Umbilical cord (tissue), 2 donors: ENCODE data around the gene NEK10. TPM values are rescaled to one million over a fixed set of nuclear protein-coding genes. Genes with fewer than 3 reads are reported as not detected.
A peak's percentile ranks its signal among the peaks of the same experiment; 100 is the strongest.
"Not testable (repeated sequence)": the region's sequence is repeated elsewhere in the genome, so short reads cannot be mapped to it uniquely, and the experiment has no call there.

Experiments
- DNase-seq: peaks from one replicate; pipeline ENCODE4 v3.0.0-alpha.2; 2015; ENCODE audit warnings: low spot score
- total RNA-seq: library from RNA; depleted of rRNA; stranded (reverse); fragments of >200 nt; gene quantifications from one replicate; pipeline ENCODE4 v1.2.3, GENCODE V29; 2014; ENCODE audit warnings: low replicate concordance; ENCODE audit not compliant: insufficient read depth

The NEK10 gene, protein sequence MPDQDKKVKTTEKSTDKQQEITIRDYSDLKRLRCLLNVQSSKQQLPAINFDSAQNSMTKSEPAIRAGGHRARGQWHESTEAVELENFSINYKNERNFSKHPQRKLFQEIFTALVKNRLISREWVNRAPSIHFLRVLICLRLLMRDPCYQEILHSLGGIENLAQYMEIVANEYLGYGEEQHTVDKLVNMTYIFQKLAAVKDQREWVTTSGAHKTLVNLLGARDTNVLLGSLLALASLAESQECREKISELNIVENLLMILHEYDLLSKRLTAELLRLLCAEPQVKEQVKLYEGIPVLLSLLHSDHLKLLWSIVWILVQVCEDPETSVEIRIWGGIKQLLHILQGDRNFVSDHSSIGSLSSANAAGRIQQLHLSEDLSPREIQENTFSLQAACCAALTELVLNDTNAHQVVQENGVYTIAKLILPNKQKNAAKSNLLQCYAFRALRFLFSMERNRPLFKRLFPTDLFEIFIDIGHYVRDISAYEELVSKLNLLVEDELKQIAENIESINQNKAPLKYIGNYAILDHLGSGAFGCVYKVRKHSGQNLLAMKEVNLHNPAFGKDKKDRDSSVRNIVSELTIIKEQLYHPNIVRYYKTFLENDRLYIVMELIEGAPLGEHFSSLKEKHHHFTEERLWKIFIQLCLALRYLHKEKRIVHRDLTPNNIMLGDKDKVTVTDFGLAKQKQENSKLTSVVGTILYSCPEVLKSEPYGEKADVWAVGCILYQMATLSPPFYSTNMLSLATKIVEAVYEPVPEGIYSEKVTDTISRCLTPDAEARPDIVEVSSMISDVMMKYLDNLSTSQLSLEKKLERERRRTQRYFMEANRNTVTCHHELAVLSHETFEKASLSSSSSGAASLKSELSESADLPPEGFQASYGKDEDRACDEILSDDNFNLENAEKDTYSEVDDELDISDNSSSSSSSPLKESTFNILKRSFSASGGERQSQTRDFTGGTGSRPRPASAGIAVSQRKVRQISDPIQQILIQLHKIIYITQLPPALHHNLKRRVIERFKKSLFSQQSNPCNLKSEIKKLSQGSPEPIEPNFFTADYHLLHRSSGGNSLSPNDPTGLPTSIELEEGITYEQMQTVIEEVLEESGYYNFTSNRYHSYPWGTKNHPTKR
- total RNA-seq, result 4.6 TPM

DNA sequence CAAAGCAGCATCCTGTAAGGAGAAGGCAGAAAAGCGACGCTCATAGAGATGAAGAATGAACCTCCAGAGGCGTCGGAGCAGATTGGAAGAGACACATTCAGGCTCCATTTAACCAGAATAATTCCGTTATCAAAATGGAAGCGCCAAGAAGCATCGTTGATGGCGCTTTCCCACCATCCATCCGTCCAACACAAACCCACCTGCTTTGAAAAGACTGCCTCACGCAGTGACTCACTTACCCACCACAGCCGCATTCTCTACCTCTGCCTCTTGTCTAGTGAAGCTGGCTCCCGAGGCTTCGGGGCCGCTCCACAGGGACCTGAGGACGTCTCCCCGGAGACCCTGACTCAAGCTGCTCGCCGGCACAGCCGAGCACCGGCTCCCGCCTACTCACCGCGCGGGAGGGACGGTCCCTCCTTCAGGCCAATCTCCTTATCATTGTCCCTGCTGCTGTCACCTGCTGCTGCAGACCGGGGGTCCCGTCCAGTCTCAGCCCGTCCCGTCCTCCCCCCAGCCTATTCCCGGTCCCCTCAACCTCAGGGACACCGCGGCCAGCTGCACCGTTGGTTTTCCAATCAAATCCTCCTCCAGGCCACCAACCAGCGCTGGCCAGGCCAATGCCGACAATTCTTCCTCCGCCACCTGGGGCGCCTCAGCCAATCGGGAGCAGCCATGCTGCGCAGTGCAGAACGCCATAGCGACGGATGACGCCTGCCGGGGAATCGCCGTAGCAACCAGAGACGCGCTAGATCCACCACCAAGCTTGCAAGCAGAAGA is at the start of gene NEK10:
TSS of gene NEK10 (minus strand) at position 553 of the 777 bp plus-strand sequence. CDS start 16,501 bp downstream, outside the sequence.
- peak; percentile 94 for DNase-seq

DNA sequence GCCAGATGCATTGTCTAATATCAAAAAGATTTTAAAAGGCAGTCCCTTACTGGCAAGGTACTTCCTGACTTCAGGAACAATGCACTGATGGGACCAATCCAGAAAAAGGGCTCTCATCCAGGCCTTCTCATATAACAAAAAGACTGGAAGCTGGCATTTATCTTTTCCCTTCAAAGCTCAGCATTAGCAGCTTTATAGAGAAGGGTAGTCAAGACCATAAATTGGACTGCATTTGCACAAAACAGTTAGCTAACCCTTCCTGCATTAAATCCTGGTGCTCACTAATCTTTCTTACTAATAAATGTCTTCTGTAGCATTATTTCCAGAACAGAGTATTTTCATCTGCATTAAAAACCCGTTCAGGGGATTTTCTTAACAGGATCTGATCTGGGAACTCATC is 46.0 kb upstream of the NEK10 start:
- peak; percentile 42 for DNase-seq

DNA sequence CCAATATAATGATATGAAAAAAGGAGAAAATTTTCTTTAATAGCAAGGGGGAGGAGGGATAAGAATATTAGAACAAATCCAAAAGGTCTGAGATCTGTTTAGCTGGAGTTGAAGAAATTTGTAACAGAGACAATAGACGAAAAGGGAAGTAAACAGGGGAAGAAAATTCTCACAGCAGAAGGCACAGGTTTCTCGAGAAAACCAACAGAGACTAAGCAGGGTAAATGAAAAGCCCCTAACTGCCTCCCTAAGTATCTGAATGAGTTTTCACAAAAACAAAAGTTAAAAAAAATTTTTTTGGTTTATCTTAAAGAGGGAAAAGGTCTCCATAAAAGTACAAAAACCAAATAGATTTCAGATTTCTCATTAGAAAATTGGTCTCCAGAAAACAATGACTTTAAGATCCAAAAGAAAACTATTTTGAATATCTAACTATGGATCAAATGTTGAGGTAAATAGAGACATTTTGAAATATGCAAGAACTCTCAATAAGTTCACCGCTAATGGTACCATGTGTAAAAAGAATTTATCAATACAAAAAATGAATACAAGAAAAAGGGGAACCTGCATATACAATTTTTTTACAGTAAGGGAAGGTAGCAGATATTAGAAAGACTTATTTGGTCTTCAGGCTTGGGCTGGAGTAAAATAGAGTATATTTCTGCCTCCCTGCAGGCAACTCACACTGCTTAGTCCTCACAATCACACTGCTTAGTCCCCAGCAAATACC is 23.9 kb upstream of the NEK10 start:
- DNase-seq, result no peak

DNA sequence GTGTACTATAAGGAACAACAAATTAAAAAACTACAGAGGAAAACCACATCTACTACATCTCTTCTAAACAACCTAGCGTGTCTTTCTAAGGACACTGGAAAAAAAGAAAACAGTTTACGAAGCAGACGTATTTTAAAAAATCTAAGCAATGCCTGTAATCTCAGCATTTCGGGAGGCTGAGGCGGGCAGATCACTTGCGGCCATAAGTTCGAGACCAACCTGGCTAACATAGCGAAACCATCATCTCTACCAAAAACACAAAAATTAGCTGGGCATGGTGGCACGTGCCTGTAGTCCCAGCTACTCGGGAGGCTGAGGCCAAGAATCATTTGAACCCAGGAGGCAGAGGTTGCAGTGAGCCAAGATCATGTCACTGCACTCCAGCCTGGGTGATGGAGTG is 23.2 kb upstream of the NEK10 start:
- not testable (repeated sequence) for DNase-seq

DNA sequence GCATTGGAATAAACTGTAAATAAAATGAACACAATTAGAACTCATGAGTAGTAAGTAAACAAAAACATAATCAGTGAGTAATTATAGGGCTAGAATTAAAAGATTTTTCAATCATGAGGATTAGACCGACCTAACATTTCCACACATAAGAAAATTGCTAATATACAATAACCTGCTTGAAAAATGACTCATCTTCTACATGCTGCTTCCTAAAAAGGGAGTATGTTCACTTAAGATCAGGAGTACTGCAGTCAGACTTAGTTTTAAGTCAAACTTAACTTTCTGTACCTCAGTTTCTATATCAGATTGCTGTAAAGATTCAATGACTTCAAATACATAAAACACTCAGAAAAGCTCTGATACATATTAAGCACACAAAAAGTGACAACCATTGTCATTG is 22.6 kb upstream of the NEK10 start:
- DNase-seq, result no peak

DNA sequence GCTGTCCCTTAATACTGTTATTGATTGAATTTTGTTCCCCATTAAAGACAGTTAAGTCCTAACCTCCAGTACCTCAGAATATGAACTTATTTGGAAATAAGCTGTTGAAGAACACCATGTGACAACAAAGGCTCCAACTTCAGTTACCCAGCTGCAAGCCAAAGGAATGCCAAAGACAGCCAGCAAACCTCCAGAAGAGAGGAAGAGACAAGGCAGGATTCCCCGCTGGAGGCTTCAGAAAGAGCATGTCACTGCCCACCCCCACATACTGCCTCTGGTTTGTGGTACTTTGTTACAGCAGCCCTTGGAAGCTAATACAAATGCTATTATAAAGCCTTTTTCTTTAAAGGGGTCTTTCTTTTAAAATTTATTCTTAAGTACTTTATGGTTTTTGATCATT is 18.4 kb upstream of the NEK10 start:
- no peak for DNase-seq

DNA sequence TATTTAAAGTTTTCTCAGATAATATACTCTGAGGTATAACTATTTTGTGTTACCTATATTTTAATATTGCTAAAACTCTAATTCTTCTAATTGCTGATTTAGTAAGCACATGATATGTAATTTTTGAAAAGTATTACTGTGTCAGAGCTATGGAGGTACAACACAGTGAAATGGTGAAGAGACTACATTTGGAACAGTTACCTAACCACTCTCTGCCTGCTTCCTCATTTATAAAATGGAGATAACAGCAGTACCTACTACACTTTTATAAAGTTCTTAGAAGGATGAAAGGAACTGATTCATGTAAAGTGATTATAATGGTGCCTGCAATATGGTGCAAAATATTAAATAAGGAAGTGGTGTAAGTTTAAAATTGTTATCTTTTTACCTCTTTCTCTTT is 16.3 kb upstream of the NEK10 start:
- no peak for DNase-seq

DNA sequence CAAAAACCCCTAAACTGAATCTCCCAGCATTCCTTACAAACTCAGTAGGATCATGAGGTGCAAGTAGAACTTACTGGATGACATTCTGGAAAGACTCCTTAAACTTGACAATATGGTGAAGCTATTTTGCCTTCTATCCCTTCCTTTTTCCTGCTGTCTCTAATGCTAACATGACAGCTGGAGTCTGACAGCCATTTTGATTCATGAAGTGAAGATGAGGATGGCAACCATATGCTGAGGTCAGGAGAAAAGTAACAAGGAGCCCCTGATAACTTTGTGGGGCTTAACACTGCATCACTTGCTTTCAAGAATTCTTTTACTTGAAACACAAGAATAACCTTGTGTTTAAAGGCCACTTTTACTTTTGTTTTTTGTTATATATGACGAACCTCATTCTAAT is 15.0 kb upstream of the NEK10 start:
- no peak for DNase-seq

DNA sequence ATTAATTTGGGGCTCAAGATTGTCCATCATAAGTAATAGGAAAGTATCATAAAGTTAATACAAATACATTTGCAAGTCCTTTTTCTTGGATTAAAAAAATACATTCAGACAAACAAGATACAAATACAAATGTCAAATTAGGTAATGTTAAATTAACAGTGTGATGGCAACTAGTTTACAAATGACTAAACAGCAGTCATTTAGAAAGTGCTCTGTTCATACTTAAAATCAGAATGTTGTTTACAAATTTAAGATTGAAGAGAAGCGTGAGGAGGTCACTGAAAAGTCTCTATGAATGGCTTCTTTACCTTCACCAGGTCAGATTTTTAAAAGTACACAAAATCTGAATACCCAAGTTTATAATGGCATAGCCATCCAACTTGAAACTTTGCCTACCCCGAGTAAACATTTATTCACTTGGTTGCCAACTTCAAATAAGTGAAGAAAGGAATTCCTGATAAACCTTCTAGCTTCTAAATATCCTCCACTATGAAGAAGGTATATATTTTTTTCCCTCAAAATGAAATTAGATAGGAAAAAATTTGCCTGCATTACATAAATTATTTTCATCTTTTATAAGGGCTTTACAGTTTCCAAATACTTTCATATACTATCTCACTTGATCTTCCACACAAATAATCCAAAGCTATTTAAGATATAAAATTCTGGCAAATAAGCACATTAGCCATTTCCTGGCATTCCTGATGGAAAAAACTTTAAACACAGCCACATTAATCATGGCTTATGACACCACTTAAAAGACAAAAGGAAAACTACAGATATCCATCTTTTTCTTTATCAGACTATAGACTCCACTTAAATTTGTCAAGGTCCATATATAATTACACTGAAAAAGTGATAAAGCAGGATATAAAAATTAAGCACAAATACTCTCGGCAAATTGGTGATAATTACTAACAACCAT is 11.5 kb upstream of the NEK10 start:
- no peak for DNase-seq

DNA sequence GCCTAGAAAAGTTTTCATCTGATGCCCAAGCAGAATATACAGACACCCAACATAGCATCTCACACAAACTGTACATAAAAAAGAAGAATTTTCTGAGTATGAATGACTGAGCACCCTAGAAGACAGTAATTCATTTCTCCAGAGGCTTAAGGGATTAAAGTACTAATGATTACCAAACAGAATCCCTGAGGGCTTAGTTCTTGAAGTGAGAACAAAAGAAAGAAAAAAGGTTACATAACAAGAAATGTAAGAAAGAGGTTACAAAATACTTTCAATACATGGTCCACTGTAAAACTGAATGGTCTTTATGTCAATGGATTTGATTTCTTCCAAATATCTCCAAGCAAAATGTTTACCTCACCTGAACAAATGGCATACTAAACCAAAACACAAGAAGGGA is 9.1 kb upstream of the NEK10 start:
- no peak for DNase-seq

DNA sequence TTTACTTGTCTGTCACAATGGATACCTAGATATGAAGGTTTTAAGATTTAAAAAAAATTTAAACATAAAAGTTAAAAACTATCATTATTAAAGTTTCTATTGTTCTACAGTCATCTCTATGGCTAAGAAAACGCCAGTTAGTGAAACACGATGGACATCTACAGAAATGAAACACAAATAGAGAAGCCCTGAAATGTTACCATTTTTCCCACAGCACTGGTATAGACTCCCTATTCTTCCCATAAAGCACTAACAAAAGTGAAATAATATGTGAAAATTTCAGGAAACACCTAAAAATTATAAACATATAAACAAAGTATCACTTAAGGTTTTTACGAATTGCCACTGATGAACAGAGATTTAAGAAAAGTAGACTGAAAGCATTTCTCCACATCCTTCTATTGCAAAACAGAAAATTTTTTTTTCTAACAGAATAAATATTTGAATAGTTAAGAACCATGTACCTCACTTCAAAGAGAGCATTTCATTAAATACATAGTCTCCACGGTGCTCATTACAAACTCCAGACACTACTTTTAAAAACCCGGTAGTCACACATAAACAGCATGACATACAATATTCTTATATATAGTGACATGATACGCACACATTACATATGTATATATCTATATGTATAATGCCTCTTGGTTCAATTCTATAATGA is 7.1 kb upstream of the NEK10 start:
- DNase-seq, result no peak

DNA sequence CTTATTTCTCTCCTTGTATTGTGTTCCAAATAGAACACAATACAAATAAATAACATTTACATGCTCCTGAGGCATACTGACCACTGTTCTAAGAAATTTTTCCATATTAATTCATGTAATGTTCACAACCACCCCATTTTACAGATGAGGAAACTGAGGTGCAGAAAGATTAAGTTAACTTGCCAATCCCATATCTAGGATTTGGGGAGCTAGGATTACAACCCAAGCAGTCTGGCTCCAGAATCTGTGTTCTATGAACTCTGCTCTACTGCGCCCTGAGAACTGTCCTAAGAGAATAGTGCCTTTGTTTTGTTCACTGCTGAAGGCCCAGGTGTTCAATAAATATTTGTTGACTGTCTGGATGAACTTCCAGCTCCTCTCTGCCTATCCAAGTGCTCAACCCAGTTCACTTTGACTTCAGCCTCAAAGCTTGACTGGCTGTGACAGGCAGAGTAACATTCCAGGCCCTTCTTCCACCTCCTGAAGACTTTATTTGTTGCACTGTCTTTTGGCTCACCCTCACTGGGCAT is 3.1 kb downstream of the NEK10 start:
- no peak for DNase-seq

DNA sequence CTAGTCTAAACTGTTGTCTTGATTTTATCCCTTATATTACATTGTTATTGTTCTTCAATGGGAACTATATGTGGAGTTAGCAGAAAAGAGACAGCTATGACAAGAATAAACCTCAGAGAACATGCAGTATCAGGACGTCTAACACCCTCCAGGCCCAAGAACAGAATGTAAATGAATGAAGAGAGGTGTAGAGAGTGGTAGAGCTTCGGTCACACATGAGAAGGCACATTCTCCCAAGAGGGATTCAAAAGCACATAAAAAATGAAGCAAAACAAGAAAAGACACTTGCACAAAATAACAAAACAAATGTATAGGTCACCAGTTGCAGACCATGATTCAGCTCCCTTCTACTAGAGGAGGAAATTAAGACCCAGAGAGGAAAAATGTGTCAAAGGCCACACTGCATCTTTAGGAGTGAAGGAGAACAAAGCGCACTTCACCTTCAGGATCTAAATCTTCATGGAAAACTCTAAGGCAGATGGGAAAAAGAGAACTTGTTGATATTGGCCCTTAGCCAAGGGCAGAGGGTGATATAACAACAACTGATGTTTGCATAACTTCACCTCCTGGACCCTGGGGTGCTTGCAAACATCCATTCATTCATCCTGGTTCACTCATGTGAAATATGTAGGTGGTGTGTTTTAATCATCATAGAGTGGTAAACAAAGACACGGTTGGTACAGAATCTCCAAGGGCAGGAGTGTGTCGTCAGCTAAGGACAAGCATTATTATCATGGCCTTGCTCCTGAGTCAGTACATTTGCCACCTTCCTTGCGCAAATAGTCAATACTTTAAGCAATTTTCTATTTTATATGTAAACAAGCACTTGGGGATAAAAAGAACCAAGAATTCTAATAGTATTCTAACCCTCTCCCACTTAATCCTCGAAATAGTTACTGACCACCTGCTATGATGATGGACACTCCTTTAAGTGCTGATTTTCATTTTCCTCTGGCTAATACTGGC is 8.8 kb downstream of the NEK10 start:
- DNase-seq, result no peak

DNA sequence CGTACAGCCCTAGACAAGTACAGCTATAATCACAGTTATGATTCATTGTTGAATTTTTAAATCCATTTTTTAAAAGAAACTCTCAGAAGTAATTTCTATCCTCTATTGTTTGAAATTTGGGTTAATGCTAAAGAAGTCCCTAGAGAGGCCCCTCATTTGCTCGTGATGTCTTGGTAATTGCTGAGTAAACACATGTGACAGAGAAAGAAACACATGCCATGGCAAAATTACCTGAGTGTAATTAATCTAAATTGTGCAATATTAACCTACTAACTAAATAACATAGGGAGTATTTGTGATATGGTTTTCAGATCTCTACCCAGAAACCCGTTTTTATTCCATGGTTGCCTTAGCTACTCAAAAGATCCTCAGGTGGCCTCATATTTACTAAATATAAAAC is 10.8 kb downstream of the NEK10 start:
- no peak for DNase-seq

DNA sequence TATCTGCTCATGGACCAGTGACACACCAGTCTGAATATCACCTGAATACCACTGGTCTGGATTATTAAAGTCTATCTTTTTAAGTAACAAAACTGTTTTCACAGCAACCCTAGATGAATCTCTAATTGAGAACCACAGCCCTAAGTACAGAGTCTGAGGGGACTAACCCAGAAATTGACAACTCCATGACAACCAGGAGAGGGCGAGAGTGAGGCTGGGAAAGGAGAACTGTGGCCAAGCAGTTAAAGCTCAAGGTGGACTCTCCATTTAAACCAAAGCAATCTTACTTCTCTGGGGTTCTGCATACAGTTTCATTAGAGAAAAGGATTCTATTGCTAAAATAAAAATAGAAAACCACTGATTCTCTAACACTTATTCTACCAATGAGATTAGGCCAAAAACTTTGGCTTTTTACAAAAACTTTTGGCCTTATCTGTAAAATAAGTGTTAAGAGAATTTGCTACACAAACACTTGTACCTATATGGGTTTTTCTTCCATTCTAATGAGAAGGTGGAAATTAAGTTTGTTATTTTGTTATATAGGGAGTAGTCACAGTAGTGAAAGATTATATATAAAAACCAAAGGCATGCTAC is 11.4 kb downstream of the NEK10 start:
- DNase-seq, result peak; percentile 50

DNA sequence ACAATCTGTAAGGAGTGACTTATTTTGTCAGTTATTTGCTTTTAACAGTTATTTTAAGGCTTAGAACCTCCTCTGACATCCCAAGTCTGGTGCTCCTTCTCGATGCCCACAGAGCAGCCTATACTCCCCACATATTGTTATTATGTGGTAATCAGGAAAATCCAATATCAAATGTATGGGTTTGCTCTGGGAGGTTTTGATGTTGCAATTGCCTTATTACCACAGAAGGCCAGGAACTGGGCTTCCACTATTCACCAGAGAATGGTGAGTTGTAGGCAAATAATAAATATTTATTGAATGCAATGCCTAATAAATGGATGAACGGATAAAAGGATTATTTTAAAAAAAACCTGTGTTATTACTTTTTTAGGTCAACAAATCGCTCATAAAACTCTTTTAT is 12.2 kb downstream of the NEK10 start:
- DNase-seq, result no peak

DNA sequence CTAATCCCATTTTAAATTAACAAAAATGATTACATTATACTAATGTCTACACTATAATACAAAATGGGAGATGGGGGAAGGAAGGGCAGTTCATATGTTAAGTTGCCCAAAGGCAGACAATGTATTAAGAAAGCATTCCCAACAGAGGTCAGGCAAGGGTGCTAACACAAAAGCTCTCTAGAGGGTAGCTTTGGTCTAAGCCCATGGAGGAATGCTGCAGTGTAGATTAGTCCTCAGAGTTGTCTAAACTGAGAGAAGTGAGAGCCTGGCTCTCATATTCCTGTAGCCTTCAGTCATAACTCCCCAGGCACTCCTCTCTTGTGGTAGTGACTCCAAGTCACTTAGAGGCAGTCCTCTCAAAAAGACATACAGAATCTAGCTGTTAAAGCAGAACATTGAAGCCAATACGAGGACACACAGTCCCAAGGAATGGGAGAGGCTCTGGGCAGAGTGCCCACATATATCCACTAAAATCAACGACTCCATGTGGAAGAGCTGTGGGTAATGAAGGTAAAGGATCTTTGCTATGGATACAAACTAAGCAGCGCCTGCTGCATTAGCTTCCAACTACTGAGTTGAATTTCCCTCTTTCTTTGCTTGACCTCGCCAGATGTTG is 14.5 kb downstream of the NEK10 start:
- DNase-seq, result no peak
